HepG2 (cell line): ENCODE results near the gene ERF. TPM values are rescaled to one million over a fixed set of nuclear protein-coding genes. Genes with fewer than 3 reads are reported as not detected.

Experiments used
- ATF7 ChIP-seq, 2 experiments: fragments of 450-650 bp in 1 of 2; sonication (generic) in 1 of 2; formaldehyde crosslinking in 1 of 2; IDR thresholded peaks; 2 replicates each; pipeline versions ENCODE4 v1.4.0 to v1.6.1; 2016 to 2020; ENCODE audit warnings: antibody characterized with exemption in 1 of 2, mild to moderate bottlenecking in 1 of 2, missing genetic modification reagents in 1 of 2
- BCL6 ChIP-seq: IDR thresholded peaks from 2 replicates; pipeline ENCODE4 v1.6.1; 2016; ENCODE audit warnings: missing genetic modification reagents, missing compliant biosample characterization
- CBX1 ChIP-seq: IDR thresholded peaks from one replicate; pipeline ENCODE4 v1.6.1; 2016; ENCODE audit warnings: antibody characterized with exemption, low read depth
- DR1 ChIP-seq: sonication (generic); formaldehyde crosslinking; IDR thresholded peaks from 2 replicates; pipeline ENCODE4 v1.8.0; 2021; ENCODE audit warnings: mild to moderate bottlenecking, missing genetic modification reagents, inconsistent platforms
- HCFC1 ChIP-seq: fragments of 150-350 bp; IDR thresholded peaks from 2 replicates; pipeline ENCODE4 v1.6.1; 2014; ENCODE audit warnings: low read depth, low read length
- PHF5A ChIP-seq: IDR thresholded peaks from one replicate; pipeline ENCODE4 v1.6.1; 2018; ENCODE audit warnings: low read depth, missing genetic modification reagents; ENCODE audit not compliant: unreplicated experiment
- RORA ChIP-seq: sonication (generic); formaldehyde crosslinking; IDR thresholded peaks from 2 replicates; pipeline ENCODE4 v1.5.0; 2020; ENCODE audit warnings: mild to moderate bottlenecking, missing genetic modification reagents, moderate library complexity
- YEATS2 ChIP-seq: sonication (generic); formaldehyde crosslinking; IDR thresholded peaks from 2 replicates; pipeline ENCODE4 v1.4.0; 2020; ENCODE audit warnings: missing genetic modification reagents, borderline replicate concordance
- ZNF138 ChIP-seq: sonication (generic); formaldehyde crosslinking; IDR thresholded peaks from 2 replicates; pipeline ENCODE4 v1.5.0; 2020; ENCODE audit warnings: mild to moderate bottlenecking, low read depth, missing genetic modification reagents
- ZNF441 ChIP-seq: sonication (generic); formaldehyde crosslinking; IDR thresholded peaks from 2 replicates; pipeline ENCODE4 v1.7.0; 2021; ENCODE audit warnings: missing genetic modification reagents, borderline replicate concordance
- ZNF709 ChIP-seq: sonication (generic); formaldehyde crosslinking; IDR thresholded peaks from 2 replicates; pipeline ENCODE4 v1.5.0; 2020; ENCODE audit warnings: mild to moderate bottlenecking, missing genetic modification reagents
- ZNF83 ChIP-seq: sonication (generic); formaldehyde crosslinking; IDR thresholded peaks from 2 replicates; pipeline ENCODE4 v1.4.0; 2020; ENCODE audit warnings: missing genetic modification reagents, mild to moderate bottlenecking, borderline replicate concordance
- polyA plus RNA-seq, 8 experiments: library from polyadenylated mRNA; depleted of rRNA in 3 of 8; stranded (reverse) in 7 of 8; unstranded in 1 of 8; fragments of >200 nt; fragmentation: Illumina TruSeq in 4 of 8; extraction: Trizol in 4 of 8; gene quantifications; 2 replicates each; pipeline versions ENCODE4 v1.2.1 to v1.2.3, GENCODE V29; 2011 to 2016; ENCODE audit warnings: low read depth in 4 of 8, missing spikeins in 1 of 8, mixed read lengths in 1 of 8; ENCODE audit not compliant: insufficient read depth in 1 of 8
- total RNA-seq, 5 experiments: library from RNA; depleted of rRNA; stranded (reverse); fragments of >200 nt; fragmentation: Illumina TruSeq; extraction: Trizol; gene quantifications; 2 replicates each; pipeline ENCODE4 v1.2.3, GENCODE V29; 2016; ENCODE audit warnings: low read depth in 1 of 5
- TF ChIP-seq, protein P1 (sequence below): sonication (generic); formaldehyde crosslinking; IDR thresholded peaks from 2 replicates; pipeline ENCODE4 v1.4.0; 2020; ENCODE audit warnings: missing genetic modification reagents
- TF ChIP-seq, protein P2 (sequence below): sonication (generic); formaldehyde crosslinking; IDR thresholded peaks from 2 replicates; pipeline ENCODE4 v1.5.0; 2020; ENCODE audit warnings: missing genetic modification reagents
- TF ChIP-seq, protein P3 (sequence below): sonication (generic); formaldehyde crosslinking; IDR thresholded peaks from 2 replicates; pipeline ENCODE4 v1.8.1; 2022; ENCODE audit warnings: mild to moderate bottlenecking, missing genetic modification reagents
- TF ChIP-seq, protein P4 (sequence below): sonication (generic); formaldehyde crosslinking; IDR thresholded peaks from 2 replicates; pipeline ENCODE4 v1.4.0; 2020; ENCODE audit warnings: low read depth, mild to moderate bottlenecking, missing genetic modification reagents
- TF ChIP-seq, protein P5 (sequence below): sonication (generic); formaldehyde crosslinking; IDR thresholded peaks from 2 replicates; pipeline ENCODE4 v1.4.0; 2020; ENCODE audit warnings: low read depth, missing genetic modification reagents

Gene ERF
- total and polyA plus RNA-seq, 2 of the 13 experiments (the other 11 are each of a cell fraction or from before 2014, with no cell fraction given) = 67.1 to 69.9 TPM

DNA sequence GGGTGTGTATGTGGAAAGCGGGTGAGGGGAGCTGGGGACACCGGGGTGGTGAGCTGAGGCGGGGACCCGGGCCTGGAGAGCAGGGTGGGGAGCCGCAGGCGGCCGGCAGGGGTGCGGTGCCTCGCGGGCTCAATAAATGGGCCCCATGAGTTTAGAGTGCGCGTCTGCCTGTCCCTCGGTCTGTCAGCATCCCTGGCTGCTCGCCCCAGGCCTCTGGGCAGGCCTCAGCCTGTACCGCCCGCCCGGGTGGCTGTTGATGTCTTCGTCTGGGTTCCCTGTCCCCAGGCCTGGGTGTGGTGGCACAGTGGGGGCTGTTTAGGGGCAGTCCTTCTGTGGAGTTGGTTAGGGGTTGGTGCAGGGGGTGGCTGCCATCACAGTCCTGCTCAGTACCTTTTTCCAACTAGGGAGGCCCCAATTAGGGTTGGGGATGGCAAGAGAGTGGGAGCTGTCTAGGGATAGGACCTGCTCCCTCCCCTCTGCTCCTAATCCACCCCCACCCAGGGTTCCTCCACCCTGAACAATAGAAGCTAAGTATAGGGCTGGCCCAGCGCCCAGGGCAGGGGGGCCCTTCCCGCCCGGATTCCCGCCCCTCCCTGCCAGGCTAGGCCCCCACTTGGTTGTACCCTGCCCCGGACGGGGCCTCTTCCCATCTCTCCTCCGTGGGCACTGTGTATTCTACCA is 26.4 kb upstream of the ERF start (continued):
- TF ChIP-seq RORA (no peak), ZNF83 (no peak), ZNF709 (CRISPR knock-in tag) (no peak), ZNF441 (CRISPR knock-in tag) (no peak), CBX1 (no peak), ATF7 (IDR thresholded peaks at IDR 0.05) (no peak), ATF7 (CRISPR knock-in tag; IDR thresholded peaks at IDR 0.05) (0 out of 2 replicates have a peak, but pooled peaks have one; percentile 53), BCL6 (CRISPR knock-in tag) (peak; percentile 17; the same call in 1 of the 2 replicates), ZNF138 (CRISPR knock-in tag) (no peak), DR1 (no peak), YEATS2 (CRISPR knock-in tag) (no peak), PHF5A (CRISPR knock-in tag) (no peak), HCFC1 (no peak)
- TF ChIP-seq, protein P1, sequence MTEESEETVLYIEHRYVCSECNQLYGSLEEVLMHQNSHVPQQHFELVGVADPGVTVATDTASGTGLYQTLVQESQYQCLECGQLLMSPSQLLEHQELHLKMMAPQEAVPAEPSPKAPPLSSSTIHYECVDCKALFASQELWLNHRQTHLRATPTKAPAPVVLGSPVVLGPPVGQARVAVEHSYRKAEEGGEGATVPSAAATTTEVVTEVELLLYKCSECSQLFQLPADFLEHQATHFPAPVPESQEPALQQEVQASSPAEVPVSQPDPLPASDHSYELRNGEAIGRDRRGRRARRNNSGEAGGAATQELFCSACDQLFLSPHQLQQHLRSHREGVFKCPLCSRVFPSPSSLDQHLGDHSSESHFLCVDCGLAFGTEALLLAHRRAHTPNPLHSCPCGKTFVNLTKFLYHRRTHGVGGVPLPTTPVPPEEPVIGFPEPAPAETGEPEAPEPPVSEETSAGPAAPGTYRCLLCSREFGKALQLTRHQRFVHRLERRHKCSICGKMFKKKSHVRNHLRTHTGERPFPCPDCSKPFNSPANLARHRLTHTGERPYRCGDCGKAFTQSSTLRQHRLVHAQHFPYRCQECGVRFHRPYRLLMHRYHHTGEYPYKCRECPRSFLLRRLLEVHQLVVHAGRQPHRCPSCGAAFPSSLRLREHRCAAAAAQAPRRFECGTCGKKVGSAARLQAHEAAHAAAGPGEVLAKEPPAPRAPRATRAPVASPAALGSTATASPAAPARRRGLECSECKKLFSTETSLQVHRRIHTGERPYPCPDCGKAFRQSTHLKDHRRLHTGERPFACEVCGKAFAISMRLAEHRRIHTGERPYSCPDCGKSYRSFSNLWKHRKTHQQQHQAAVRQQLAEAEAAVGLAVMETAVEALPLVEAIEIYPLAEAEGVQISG (CRISPR knock-in tag) = peak; percentile 27; the same call in 1 of the 2 replicates
- TF ChIP-seq, protein P2, sequence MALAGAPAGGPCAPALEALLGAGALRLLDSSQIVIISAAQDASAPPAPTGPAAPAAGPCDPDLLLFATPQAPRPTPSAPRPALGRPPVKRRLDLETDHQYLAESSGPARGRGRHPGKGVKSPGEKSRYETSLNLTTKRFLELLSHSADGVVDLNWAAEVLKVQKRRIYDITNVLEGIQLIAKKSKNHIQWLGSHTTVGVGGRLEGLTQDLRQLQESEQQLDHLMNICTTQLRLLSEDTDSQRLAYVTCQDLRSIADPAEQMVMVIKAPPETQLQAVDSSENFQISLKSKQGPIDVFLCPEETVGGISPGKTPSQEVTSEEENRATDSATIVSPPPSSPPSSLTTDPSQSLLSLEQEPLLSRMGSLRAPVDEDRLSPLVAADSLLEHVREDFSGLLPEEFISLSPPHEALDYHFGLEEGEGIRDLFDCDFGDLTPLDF (CRISPR knock-in tag) = no peak
- TF ChIP-seq, protein P3, sequence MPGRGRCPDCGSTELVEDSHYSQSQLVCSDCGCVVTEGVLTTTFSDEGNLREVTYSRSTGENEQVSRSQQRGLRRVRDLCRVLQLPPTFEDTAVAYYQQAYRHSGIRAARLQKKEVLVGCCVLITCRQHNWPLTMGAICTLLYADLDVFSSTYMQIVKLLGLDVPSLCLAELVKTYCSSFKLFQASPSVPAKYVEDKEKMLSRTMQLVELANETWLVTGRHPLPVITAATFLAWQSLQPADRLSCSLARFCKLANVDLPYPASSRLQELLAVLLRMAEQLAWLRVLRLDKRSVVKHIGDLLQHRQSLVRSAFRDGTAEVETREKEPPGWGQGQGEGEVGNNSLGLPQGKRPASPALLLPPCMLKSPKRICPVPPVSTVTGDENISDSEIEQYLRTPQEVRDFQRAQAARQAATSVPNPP (CRISPR knock-in tag) = no peak
- TF ChIP-seq, protein P4, sequence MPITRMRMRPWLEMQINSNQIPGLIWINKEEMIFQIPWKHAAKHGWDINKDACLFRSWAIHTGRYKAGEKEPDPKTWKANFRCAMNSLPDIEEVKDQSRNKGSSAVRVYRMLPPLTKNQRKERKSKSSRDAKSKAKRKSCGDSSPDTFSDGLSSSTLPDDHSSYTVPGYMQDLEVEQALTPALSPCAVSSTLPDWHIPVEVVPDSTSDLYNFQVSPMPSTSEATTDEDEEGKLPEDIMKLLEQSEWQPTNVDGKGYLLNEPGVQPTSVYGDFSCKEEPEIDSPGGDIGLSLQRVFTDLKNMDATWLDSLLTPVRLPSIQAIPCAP (CRISPR knock-in tag) = no peak
- TF ChIP-seq, protein P5, sequence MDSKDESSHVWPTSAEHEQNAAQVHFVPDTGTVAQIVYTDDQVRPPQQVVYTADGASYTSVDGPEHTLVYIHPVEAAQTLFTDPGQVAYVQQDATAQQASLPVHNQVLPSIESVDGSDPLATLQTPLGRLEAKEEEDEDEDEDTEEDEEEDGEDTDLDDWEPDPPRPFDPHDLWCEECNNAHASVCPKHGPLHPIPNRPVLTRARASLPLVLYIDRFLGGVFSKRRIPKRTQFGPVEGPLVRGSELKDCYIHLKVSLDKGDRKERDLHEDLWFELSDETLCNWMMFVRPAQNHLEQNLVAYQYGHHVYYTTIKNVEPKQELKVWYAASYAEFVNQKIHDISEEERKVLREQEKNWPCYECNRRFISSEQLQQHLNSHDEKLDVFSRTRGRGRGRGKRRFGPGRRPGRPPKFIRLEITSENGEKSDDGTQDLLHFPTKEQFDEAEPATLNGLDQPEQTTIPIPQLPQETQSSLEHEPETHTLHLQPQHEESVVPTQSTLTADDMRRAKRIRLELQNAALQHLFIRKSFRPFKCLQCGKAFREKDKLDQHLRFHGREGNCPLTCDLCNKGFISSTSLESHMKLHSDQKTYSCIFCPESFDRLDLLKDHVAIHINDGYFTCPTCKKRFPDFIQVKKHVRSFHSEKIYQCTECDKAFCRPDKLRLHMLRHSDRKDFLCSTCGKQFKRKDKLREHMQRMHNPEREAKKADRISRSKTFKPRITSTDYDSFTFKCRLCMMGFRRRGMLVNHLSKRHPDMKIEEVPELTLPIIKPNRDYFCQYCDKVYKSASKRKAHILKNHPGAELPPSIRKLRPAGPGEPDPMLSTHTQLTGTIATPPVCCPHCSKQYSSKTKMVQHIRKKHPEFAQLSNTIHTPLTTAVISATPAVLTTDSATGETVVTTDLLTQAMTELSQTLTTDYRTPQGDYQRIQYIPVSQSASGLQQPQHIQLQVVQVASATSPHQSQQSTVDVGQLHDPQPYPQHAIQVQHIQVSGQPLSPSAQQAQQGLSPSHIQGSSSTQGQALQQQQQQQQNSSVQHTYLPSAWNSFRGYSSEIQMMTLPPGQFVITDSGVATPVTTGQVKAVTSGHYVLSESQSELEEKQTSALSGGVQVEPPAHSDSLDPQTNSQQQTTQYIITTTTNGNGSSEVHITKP = 0 out of 2 replicates have a peak, but pooled peaks have one; percentile 54
- TF ChIP-seq, all 625 proteins: peak for 55
